Upper lobe of left lung (tissue), 6 donors: ENCODE data around the gene LGALS9C. TPM values are rescaled to one million over a fixed set of nuclear protein-coding genes. Genes with fewer than 3 reads are reported as not detected.
A peak's percentile ranks its signal among the peaks of the same experiment; 100 is the strongest.
"Not testable (repeated sequence)": the region's sequence is repeated elsewhere in the genome, so short reads cannot be mapped to it uniquely, and the experiment has no call there.

ENCODE experiments used
- ATAC-seq, 2 donors: fragments of 200-7000 bp; cut with Tn5 transposase; one replicate each; pipeline ENCODE4 v1.9.1; 2022; ENCODE audit warnings: mild to moderate bottlenecking in 2 of 2, moderate library complexity in 2 of 2; ENCODE audit not compliant: low FRiP score in 2 of 2
- DNase-seq, 2 donors: peaks; one replicate each; pipeline ENCODE4 v3.0.0-alpha.2; 2019 to 2020
- H3K27ac ChIP-seq, 4 donors: fragments of 200-600 bp; sonication (generic); one replicate each; pipeline ENCODE4 v1.5.1; 2016 to 2019
- H3K27me3 ChIP-seq, 4 donors: fragments of 200-600 bp; sonication (generic); one replicate each; pipeline ENCODE4 v1.5.1; 2017 to 2019
- H3K36me3 ChIP-seq, 4 donors: fragments of 200-600 bp; sonication (generic); one replicate each; pipeline ENCODE4 v1.5.1; 2016 to 2019
- H3K4me1 ChIP-seq, 4 donors: fragments of 200-600 bp; sonication (generic); one replicate each; pipeline ENCODE4 v1.5.1; 2018 to 2019
- H3K4me3 ChIP-seq, 4 donors: fragments of 200-600 bp; sonication (generic); one replicate each; pipeline ENCODE4 v1.5.1; 2017 to 2019; ENCODE audit warnings: mild to moderate bottlenecking in 2 of 4, moderate library complexity in 1 of 4
- H3K9me3 ChIP-seq, 4 donors: fragments of 200-600 bp; sonication (generic); one replicate each; pipeline ENCODE4 v1.5.1; 2018 to 2019
- WGBS, 2 donors: methylation state at CpG; one replicate each; pipeline ENCODE4 v1.1.5; 2017 to 2018; 5-methylcytosine and 5-hydroxymethylcytosine counted together
- total RNA-seq, 6 donors: library from RNA; depleted of rRNA in 4 of 6; stranded (reverse); fragments of >200 nt in 4 of 6; gene quantifications; one replicate each; pipeline versions ENCODE4 v1.1.0 to v1.2.1, GENCODE V29; 2016 to 2021
- TF ChIP-seq, protein P1 (sequence below), 6 experiments: fragments of 450-650 bp in 4 of 6; fragments of 200-600 bp in 2 of 6; sonication (generic) in 2 of 6; IDR thresholded peaks; one replicate each; pipeline ENCODE4 v1.5.1; 2016 to 2019; ENCODE audit warnings: antibody characterized with exemption in 6 of 6
- donor health status: DM: no; HTN: no; CAD: no; lungs with moderate emphysema.
- donor health status: DM: no; HTN: yes; CAD: no; lungs with severe emphysema.

The LGALS9C gene
- 1 to 10 TPM in 1 of 6 donors, under 1 TPM in 2, not detected in 3; 0.22 to 1.0 (median 0.34) TPM for total RNA-seq

DNA sequence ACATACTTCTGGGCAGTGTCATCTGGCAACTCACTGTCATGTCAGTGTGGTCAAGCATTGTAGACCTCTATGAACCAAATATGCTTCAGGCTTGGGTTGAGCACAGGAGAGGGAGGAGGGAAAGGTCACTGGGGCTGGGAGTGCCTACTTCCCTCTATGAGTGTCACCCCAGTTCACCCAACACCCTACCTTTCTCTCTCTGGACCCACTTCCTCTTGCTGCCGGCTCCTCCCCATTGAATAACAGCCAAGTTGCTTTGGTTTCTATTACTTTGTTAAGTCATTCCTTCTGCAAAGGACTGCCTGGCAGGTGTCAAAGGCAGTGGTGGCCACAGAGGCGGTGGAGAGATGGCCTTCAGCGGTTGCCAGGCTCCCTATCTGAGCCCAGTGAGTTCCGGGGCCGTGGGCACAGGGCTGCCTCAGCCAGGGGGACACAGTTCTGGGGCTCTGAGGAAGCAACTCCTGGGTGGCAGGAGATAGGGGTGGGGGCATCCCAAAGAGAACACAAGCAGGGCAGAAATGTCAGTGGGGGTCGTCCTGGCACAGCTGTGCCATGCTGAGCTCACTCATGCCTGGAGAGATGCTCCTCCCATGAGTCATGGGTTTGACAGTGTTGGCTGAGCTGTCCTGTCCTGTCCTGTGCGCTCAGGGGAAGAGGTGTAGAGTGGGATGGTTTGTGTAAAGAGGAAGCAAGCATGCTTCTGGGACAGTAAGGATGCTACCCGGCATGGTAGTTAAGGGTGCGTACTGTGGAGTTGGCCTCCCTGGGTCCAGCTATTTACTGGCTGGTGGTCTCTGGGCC lies at the start of gene LGALS9C:
Gene LGALS9C, plus strand, starts transcription at position 282 of the 801 bp plus-strand sequence. Its CDS starts 66 bp downstream, at position 348.
- peak; percentile 41 to 50 for DNase-seq

DNA sequence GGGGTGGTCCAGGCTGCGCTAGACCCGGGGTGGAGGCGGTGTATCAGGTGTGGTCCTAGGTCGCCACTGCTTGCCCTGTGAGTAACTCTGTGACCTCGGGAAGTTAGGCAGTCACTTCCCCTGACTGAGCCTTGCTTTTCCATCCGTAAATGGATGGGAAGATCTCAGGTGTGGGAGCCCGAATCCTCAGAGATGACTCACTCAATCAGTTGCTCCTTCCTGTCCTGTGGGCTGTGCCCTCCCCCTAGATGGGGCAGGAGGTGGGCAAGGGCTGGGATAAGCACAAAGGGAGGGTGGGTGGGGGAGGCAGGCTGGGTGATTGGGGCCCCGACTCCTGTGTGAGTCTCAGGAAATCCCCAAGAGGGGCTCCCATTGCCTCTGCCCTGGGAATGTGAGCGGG lies 44.4 kb upstream of the LGALS9C start:
- not testable (repeated sequence) for DNase-seq, H3K4me1 ChIP-seq, H3K27me3 ChIP-seq, H3K27ac ChIP-seq, ATAC-seq, H3K9me3 ChIP-seq, H3K4me3 ChIP-seq, H3K36me3 ChIP-seq
- no CpG with 5 or more reads among the region's 9 CpGs for WGBS, 2 donors

More for the DNA sequence above, at the start of gene LGALS9C:
- H3K4me3 ChIP-seq, H3K4me1 ChIP-seq, H3K36me3 ChIP-seq, H3K9me3 ChIP-seq, H3K27me3 ChIP-seq: not testable (repeated sequence)
- ATAC-seq = peak; percentile 75 to 78
- 55 to 58% methylated on average over 2 to 8 of the region's 9 CpGs for WGBS, 2 donors
- H3K27ac ChIP-seq = peak within 1 kb of the TSS in 1 of 4 donors; percentile 62

DNA sequence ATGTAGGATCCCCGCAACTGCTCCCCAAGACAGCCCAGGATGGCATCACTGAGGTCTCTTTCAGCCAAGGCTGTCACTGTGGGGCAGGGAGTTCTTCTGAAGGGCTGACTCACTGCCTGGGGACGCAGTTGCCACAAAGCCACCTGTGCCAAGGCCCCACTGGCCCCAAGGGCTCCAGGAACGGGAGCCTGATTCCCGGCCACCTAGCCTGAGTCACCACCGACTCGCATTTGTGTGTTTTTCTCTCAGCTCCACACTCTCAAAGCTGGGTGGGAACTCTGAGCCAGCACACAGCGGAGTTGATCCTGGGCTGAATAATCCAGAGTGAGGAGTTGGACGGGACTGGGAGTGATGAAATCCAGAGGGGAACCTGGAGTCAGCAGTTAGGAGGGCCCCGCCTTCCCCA lies 37.1 kb upstream of the LGALS9C start:
- H3K27ac ChIP-seq, H3K4me3 ChIP-seq, H3K9me3 ChIP-seq, H3K36me3 ChIP-seq, H3K27me3 ChIP-seq, DNase-seq, H3K4me1 ChIP-seq: not testable (repeated sequence)
- peak; percentile 28 to 67 for ATAC-seq
- WGBS, 2 donors = no CpG with 5 or more reads among the region's 9 CpGs

DNA sequence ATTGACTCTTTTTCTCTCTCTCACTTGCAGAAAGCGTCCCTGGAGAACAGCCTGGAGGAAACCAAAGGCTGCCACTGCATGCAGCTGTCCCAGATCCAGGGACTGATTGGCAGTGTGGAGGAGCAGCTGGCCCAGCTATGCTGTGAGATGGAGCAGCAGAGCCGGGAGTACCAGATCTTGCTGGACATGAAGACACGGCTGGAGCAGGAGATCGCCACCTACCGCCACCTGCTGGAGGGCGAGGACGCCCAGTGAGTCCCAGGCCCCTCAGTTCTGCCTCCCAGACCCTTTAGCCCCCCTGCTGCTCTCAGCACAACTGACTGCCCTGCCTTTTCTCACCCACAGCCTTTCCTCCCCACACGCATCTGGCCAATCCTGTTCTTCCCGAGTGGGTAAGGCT lies 34.5 kb upstream of the LGALS9C start:
- WGBS, 2 donors = no CpG with 5 or more reads among the region's 9 CpGs
- H3K9me3 ChIP-seq, H3K27me3 ChIP-seq, H3K4me3 ChIP-seq, H3K27ac ChIP-seq, H3K4me1 ChIP-seq, H3K36me3 ChIP-seq: not testable (repeated sequence)
- peak; percentile 5 to 39 for ATAC-seq
- DNase-seq = peak; percentile 58 to 66
- TF ChIP-seq, protein P1, sequence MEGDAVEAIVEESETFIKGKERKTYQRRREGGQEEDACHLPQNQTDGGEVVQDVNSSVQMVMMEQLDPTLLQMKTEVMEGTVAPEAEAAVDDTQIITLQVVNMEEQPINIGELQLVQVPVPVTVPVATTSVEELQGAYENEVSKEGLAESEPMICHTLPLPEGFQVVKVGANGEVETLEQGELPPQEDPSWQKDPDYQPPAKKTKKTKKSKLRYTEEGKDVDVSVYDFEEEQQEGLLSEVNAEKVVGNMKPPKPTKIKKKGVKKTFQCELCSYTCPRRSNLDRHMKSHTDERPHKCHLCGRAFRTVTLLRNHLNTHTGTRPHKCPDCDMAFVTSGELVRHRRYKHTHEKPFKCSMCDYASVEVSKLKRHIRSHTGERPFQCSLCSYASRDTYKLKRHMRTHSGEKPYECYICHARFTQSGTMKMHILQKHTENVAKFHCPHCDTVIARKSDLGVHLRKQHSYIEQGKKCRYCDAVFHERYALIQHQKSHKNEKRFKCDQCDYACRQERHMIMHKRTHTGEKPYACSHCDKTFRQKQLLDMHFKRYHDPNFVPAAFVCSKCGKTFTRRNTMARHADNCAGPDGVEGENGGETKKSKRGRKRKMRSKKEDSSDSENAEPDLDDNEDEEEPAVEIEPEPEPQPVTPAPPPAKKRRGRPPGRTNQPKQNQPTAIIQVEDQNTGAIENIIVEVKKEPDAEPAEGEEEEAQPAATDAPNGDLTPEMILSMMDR (IDR thresholded peaks at IDR 0.05) = peak in 1 of 6 experiments; percentile 29

DNA sequence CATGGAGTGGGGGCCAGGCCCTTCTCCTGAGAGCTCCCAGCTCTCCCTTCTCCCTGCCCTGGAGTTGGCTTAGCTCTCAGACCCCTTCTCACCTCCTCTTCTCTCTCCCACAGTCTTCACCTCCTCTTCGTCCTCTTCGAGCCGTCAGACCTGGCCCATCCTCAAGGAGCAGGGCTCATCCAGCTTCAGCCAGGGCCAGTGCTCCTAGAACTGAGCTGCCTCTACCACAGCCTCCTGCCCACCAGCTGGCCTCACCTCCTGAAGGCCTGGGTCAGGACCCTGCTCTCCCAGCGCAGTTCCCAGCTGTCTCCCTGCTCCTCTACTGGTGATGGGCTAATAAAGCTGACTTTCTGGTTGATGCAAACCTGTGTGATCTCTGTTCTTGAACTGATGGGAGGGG lies 34.1 kb upstream of the LGALS9C start:
- not testable (repeated sequence) for H3K4me3 ChIP-seq, DNase-seq, H3K4me1 ChIP-seq, H3K27me3 ChIP-seq, H3K9me3 ChIP-seq, H3K36me3 ChIP-seq, H3K27ac ChIP-seq
- 100% methylated on average over 1 of the region's 4 CpGs; no CpG with 5 or more reads in 1 of the 2 donors for WGBS, 2 donors
- peak; percentile 27 to 28 for ATAC-seq

DNA sequence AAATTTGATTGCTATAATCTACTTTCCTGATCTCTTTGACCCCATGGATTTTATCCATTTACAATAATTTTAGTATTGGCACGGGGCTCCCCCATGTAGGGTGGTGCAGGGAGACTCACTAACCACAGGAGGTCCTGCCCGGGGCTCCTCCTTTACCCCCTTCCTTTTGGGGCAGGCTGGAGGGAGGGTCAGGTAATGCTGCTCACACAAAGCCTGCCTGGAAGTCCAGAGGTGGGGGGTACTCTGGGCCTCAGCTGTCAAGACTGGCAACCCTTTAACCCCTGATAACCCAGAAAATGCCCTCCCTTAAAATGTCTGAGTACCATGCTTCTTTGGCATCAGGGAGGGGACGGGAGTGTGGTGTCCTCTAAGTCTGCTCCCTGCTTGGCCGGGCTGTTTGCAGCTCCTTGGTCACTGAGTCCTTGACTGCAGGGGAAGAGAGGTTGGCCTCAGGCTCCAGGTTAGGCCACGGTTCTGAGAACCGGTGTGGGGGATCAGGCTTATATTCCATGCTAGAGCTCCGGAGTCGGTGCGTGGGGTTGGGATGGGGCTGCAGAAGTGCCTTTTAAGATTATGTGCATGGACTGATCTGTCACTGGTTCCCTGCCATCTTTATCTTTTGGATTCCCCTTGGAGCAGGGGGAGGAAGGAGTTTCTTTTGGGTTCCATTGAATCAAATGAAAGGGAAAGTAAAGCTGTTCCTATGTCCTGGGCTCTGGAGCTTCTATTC lies 28.9 kb upstream of the LGALS9C start:
- H3K9me3 ChIP-seq, H3K4me1 ChIP-seq, DNase-seq, H3K27ac ChIP-seq, H3K27me3 ChIP-seq, H3K36me3 ChIP-seq, ATAC-seq, H3K4me3 ChIP-seq: not testable (repeated sequence)
- WGBS, 2 donors = 96% methylated on average over 8 of the region's 9 CpGs; no CpG with 5 or more reads in 1 of the 2 donors

DNA sequence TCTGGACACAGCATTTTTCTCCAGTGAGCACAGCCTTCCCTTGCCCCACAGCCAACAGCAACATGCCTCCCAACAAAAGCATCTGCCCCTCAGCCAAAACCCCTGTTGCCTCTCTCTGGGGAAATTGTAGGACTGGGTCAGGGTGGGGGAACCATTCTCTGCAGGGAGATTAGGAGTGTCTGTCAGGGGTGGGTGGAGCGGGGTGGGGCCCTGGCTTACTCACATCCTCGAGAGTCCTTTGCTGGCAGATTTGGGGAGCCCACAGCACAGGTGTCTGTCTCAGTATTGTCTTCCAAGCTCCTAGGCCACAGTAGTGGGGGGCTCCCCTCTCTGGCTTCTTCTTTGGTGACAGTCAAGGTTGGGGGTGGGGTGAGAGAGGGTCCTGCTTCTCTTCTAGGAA lies 28.3 kb upstream of the LGALS9C start:
- no CpG with 5 or more reads among the region's 2 CpGs for WGBS, 2 donors
- not testable (repeated sequence) for DNase-seq

DNA sequence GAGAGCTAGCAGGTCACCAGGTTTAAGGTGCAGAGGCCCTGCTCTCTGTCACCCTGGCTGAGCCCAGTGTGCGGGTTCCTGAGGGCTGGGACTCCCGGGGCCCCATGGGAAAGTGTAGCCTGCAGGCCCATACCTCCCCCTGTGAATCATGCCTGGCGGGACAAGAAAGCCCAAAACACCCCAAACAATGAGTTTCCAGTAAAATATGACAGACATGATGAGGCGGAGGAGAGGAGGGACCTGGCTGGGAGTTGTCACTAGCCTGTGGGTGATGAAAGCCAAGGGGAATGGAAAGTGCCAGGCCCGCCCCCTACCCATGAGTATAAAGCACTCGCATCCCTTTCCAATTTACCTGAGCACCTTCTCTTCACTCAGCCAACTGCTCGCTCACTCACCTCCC lies 26.8 kb upstream of the LGALS9C start:
- ATAC-seq = peak in 1 of 2 donors; percentile 4

More for the DNA sequence above, 28.3 kb upstream of the LGALS9C start:
- H3K27ac ChIP-seq, H3K4me1 ChIP-seq, H3K27me3 ChIP-seq, H3K9me3 ChIP-seq, H3K36me3 ChIP-seq, H3K4me3 ChIP-seq, ATAC-seq: not testable (repeated sequence)

DNA sequence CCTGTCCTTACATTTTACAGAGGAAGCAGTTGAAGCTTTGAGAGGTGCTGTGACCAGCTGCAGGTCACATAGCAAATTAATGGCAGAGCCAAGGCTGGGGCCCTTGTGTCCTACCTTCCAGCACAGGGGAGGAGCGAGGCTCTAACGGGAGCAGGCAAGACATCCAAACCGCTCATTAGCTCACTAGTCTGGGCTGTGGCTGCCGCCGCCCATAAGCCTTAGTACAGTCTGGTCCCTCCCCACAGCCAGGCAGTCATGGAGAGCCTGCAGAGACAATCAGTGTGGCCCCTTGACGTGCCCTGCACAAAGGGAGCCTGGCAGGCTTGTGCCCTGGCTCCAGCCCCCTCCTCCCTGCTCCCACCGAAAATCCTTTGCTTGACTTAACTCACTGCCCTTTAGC lies 25.6 kb upstream of the LGALS9C start:
- ATAC-seq, H3K4me3 ChIP-seq, DNase-seq, H3K27me3 ChIP-seq, H3K36me3 ChIP-seq, H3K27ac ChIP-seq, H3K4me1 ChIP-seq, H3K9me3 ChIP-seq: not testable (repeated sequence)
- whole genome bisulfite sequencing, 2 donors = 89% methylated on average over 7 of the region's 7 CpGs; no CpG with 5 or more reads in 1 of the 2 donors

More for the DNA sequence above, 26.8 kb upstream of the LGALS9C start:
- not testable (repeated sequence) for DNase-seq, H3K4me1 ChIP-seq, H3K9me3 ChIP-seq, H3K36me3 ChIP-seq, H3K4me3 ChIP-seq, H3K27ac ChIP-seq, H3K27me3 ChIP-seq
- 85% methylated on average over 5 of the region's 7 CpGs; no CpG with 5 or more reads in 1 of the 2 donors for WGBS, 2 donors

DNA sequence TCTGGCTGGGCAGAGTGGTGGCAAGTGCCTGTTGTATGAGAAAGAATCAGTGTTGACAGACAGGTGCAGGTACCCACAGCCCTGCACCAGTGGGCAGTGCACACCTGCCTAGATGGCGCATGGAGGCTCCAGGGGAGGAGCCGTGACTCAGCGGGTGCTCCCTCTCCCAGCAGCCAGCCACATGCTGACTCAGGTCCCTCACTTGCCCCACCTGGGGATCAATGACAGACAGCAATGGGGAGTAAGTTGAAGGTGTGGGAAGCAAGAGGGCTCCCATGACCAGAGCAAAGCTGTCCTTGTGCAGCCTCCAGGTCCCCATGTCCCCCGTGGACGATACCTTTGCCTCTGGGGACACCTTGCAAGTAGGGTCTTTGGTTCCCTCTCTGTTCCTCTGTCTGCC lies 24.6 kb upstream of the LGALS9C start:
- H3K27me3 ChIP-seq, H3K4me1 ChIP-seq, H3K4me3 ChIP-seq, H3K9me3 ChIP-seq, H3K27ac ChIP-seq, DNase-seq, H3K36me3 ChIP-seq: not testable (repeated sequence)
- ATAC-seq = peak in 1 of 2 donors; percentile 60
- 77 to 93% methylated on average over 3 to 5 of the region's 5 CpGs for WGBS, 2 donors

DNA sequence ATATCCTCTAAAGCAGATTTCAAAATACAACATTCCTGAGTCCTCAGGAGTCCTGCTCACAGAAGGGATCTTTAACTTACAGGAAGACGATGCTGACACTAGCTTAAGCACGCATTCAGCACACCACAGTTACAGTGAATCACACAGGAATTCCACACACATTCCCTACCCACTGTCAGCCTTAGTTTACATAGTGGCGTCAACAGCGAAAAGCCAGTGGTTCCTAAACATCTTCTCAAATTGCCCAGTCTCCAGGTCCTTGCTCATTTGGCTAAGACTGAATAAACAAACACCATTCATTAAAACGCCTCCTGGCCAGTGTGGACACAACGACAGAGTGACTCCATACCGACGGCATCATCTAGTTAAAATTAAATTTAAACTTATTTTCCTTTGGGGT lies 17.6 kb upstream of the LGALS9C start:
- H3K4me3 ChIP-seq, DNase-seq, H3K9me3 ChIP-seq, ATAC-seq, H3K36me3 ChIP-seq, H3K4me1 ChIP-seq, H3K27ac ChIP-seq, H3K27me3 ChIP-seq: not testable (repeated sequence)
- 29 to 31% methylated on average over 4 to 8 of the region's 8 CpGs for WGBS, 2 donors
